IPS DF 19.7 (cell line): ENCODE results near the gene RAB43.
"Not testable (repeated sequence)": the region's sequence is repeated elsewhere in the genome, so short reads cannot be mapped to it uniquely, and the experiment has no call there.

Experiments used
- DNase-seq: peaks from one replicate; pipeline ENCODE4 v3.0.0-alpha.2; 2013; ENCODE audit warnings: low read depth, low spot score

RAB43 gene

GRCh38 chr3:129122412-129123011 lies 908 bp upstream of the RAB43 start:
- no peak for DNase-seq

GRCh38 chr3:129121016-129121791 lies 400 bp downstream of the RAB43 start:
- no peak for DNase-seq

GRCh38 chr3:129120254-129121004 lies 1.2 kb downstream of the RAB43 start:
- peak; percentile 71 for DNase-seq

GRCh38 chr3:129119365-129120100 lies 2.1 kb downstream of the RAB43 start:
- no peak for DNase-seq

GRCh38 chr3:129118745-129119144 lies 2.9 kb downstream of the RAB43 start:
- DNase-seq = no peak

GRCh38 chr3:129117134-129117533 lies 4.5 kb downstream of the RAB43 start:
- DNase-seq = no peak

- no peak for DNase-seq
Measured at GRCh38 chr3:129116482-129116946, 5.1 kb downstream of the RAB43 start.

GRCh38 chr3:129114455-129114854 lies 7.1 kb downstream of the RAB43 start:
- no peak for DNase-seq

GRCh38 chr3:129112308-129113052 lies 9.1 kb downstream of the RAB43 start:
- no peak for DNase-seq

- not testable (repeated sequence) for DNase-seq
Measured at GRCh38 chr3:129111076-129111780, 10.4 kb downstream of the RAB43 start.

GRCh38 chr3:129107793-129108192 lies 13.8 kb downstream of the RAB43 start:
- no peak for DNase-seq

GRCh38 chr3:129106866-129107565 lies 14.6 kb downstream of the RAB43 start:
- no peak for DNase-seq

- no peak for DNase-seq
Measured at GRCh38 chr3:129106320-129106719, 15.3 kb downstream of the RAB43 start.

GRCh38 chr3:129105862-129106261 lies 15.7 kb downstream of the RAB43 start:
- no peak for DNase-seq

- no peak for DNase-seq
Measured at GRCh38 chr3:129104498-129105079, 17.0 kb downstream of the RAB43 start.

- no peak for DNase-seq
Measured at GRCh38 chr3:129104051-129104450, 17.6 kb downstream of the RAB43 start.

- DNase-seq = no peak
Measured at GRCh38 chr3:129103296-129103695, 18.3 kb downstream of the RAB43 start.

- no peak for DNase-seq
Measured at GRCh38 chr3:129101370-129102138, 20.1 kb downstream of the RAB43 start.

GRCh38 chr3:129100274-129100673 lies 21.3 kb downstream of the RAB43 start:
- no peak for DNase-seq
